H1 (cell line): ENCODE results near the gene HSPB1. TPM values are rescaled to one million over a fixed set of nuclear protein-coding genes. Genes with fewer than 3 reads are reported as not detected.

Experiments
- CTCF ChIA-PET: fragments of 300-600 bp; sonication (Branson Sonifier 250); formaldehyde crosslinking; loops from one replicate; lab custom pipeline; 2021; ENCODE audit not compliant: partially characterized antibody; lab: Charles Lee
- POLR2A ChIA-PET: fragments of 300-600 bp; sonication (Branson Sonifier 250); formaldehyde crosslinking; loops from one replicate; lab custom pipeline; 2021; ENCODE audit warnings: inconsistent platforms; ENCODE audit not compliant: partially characterized antibody; lab: Charles Lee
- DNase-seq, 2 experiments: peaks; one replicate each; pipeline versions ENCODE4 v3.0.0 to v3.0.0-alpha.2; 2010 to 2022; ENCODE audit warnings: low spot score in 2 of 2, low read depth in 1 of 2, mixed read lengths in 1 of 2
- FAIRE-seq: peaks from 2 replicates; lab custom pipeline; 2011; peaks lifted over from hg19 to GRCh38; lab: Jason Lieb, UNC
- H2AFZ ChIP-seq: 2 replicates; pipeline ENCODE4 v1.8.1; 2012; ENCODE audit warnings: low read length, inconsistent platforms
- H2AK5ac ChIP-seq: 2 replicates; pipeline ENCODE4 v1.6.1; 2013; ENCODE audit warnings: low read depth, low read length
- H2BK120ac ChIP-seq: replicated peaks from 2 replicates; pipeline ENCODE3; 2013; ENCODE audit warnings: low read depth, low read length, inconsistent platforms
- H2BK12ac ChIP-seq: 2 replicates; pipeline ENCODE4 v1.6.1; 2013; ENCODE audit warnings: low read depth, low read length
- H2BK15ac ChIP-seq: 2 replicates; pipeline ENCODE4 v1.6.1; 2013; ENCODE audit warnings: low read length
- H2BK20ac ChIP-seq: 2 replicates; pipeline ENCODE4 v1.6.1; 2013; ENCODE audit warnings: low read length
- H2BK5ac ChIP-seq: 2 replicates; pipeline ENCODE4 v1.6.1; 2013; ENCODE audit warnings: low read depth, low read length
- H3K14ac ChIP-seq: 2 replicates; pipeline ENCODE4 v1.6.1; 2013; ENCODE audit warnings: inconsistent platforms; ENCODE audit not compliant: insufficient read length
- H3K18ac ChIP-seq: 2 replicates; pipeline ENCODE4 v1.6.1; 2013; ENCODE audit warnings: low read length; ENCODE audit errors: extremely low read depth
- H3K23ac ChIP-seq: 2 replicates; pipeline ENCODE4 v1.6.1; 2013; ENCODE audit warnings: inconsistent platforms; ENCODE audit not compliant: insufficient read length
- H3K23me2 ChIP-seq: 2 replicates; pipeline ENCODE4 v1.6.1; 2013; ENCODE audit warnings: low read depth, low read length
- H3K27ac ChIP-seq: 2 replicates; pipeline ENCODE4 v1.6.1; 2011; ENCODE audit warnings: low read depth, low read length, inconsistent platforms
- H3K27me3 ChIP-seq, 4 experiments: replicated peaks in 1 of 4; 1 replicate in 1 of 4; 2 replicates in 3 of 4; pipeline versions ENCODE4 v1.6.1 to v1.8.1; 2011 to 2013; ENCODE audit warnings: low read length in 3 of 4, mild to moderate bottlenecking in 3 of 4, inconsistent platforms in 2 of 4, mixed read lengths in 2 of 4, moderate library complexity in 1 of 4; ENCODE audit not compliant: control insufficient read depth in 3 of 4, insufficient read depth in 3 of 4; ENCODE audit errors: extremely low read depth in 1 of 4
- H3K36me3 ChIP-seq, 4 experiments: 2 replicates each; pipeline versions ENCODE4 v1.6.1 to v1.8.1; 2011 to 2013; ENCODE audit warnings: mild to moderate bottlenecking in 4 of 4, low read length in 3 of 4, moderate library complexity in 2 of 4, control low read depth in 1 of 4, inconsistent platforms in 1 of 4; ENCODE audit not compliant: insufficient read depth in 4 of 4, control insufficient read depth in 2 of 4
- H3K4ac ChIP-seq: replicated peaks from 2 replicates; pipeline ENCODE3; 2013; ENCODE audit warnings: low read length, low read depth, mixed read lengths, inconsistent platforms; ENCODE audit not compliant: insufficient read length
- H3K4me1 ChIP-seq, 4 experiments: replicated peaks in 1 of 4; 1 replicate in 1 of 4; 2 replicates in 3 of 4; pipeline versions ENCODE4 v1.6.1 to v1.8.1; 2011 to 2013; ENCODE audit warnings: low read length in 3 of 4, inconsistent platforms in 2 of 4, mixed read lengths in 1 of 4; ENCODE audit not compliant: insufficient read depth in 4 of 4, control insufficient read depth in 3 of 4
- H3K4me2 ChIP-seq, 2 experiments: 2 replicates each; pipeline versions ENCODE4 v1.6.1 to v1.8.1; 2011 to 2013; ENCODE audit warnings: low read depth in 2 of 2, low read length in 2 of 2, control low read depth in 1 of 2, inconsistent platforms in 1 of 2, mild to moderate bottlenecking in 1 of 2; ENCODE audit not compliant: insufficient read depth in 1 of 2
- H3K4me3 ChIP-seq, 4 experiments: fragments of 200-600, 300-600 bp in 1 of 4; sonication (generic), shearing (Covaris generic), sonication (Bioruptor Twin) in 1 of 4; 2 replicates each; pipeline versions ENCODE4 v1.5.1 to v1.8.1; 2011 to 2016; ENCODE audit warnings: low read length in 4 of 4, low read depth in 3 of 4, control low read depth in 2 of 4, inconsistent platforms in 2 of 4, mild to moderate bottlenecking in 2 of 4, mixed read lengths in 1 of 4, moderate library complexity in 1 of 4; ENCODE audit not compliant: insufficient read depth in 2 of 4; ENCODE audit errors: extremely low read depth in 1 of 4
- H3K56ac ChIP-seq: replicated peaks from 2 replicates; pipeline ENCODE3; 2013; ENCODE audit warnings: low read depth, mild to moderate bottlenecking, mixed read lengths, low read length, inconsistent platforms; ENCODE audit not compliant: insufficient read length
- H3K79me1 ChIP-seq: 2 replicates; pipeline ENCODE4 v1.6.1; 2013; ENCODE audit warnings: low read depth, low read length, control low read depth
- H3K79me2 ChIP-seq, 2 experiments: 2 replicates each; pipeline versions ENCODE4 v1.6.1 to v1.8.1; 2012 to 2013; ENCODE audit warnings: low read length in 2 of 2, mild to moderate bottlenecking in 2 of 2, inconsistent platforms in 1 of 2; ENCODE audit not compliant: insufficient read depth in 2 of 2, control insufficient read depth in 1 of 2
- H3K9ac ChIP-seq, 4 experiments: replicated peaks in 1 of 4; 1 replicate in 1 of 4; 2 replicates in 3 of 4; pipeline versions ENCODE4 v1.6.1 to v1.8.1; 2011 to 2013; ENCODE audit warnings: low read depth in 3 of 4, low read length in 3 of 4, control low read depth in 2 of 4, mild to moderate bottlenecking in 2 of 4, moderate library complexity in 2 of 4, inconsistent platforms in 1 of 4; ENCODE audit errors: extremely low read depth in 1 of 4
- H3K9me3 ChIP-seq, 2 experiments: 2 replicates each; pipeline versions ENCODE4 v1.6.1 to v1.8.1; 2012 to 2013; ENCODE audit warnings: mild to moderate bottlenecking in 2 of 2, moderate library complexity in 2 of 2, control low read depth in 1 of 2, inconsistent platforms in 1 of 2, low read depth in 1 of 2, low read length in 1 of 2, mixed read lengths in 1 of 2; ENCODE audit not compliant: insufficient read depth in 2 of 2
- H4K20me1 ChIP-seq, 2 experiments: replicated peaks in 1 of 2; 2 replicates each; pipeline versions ENCODE3 to v1.8.1; 2011 to 2013; ENCODE audit warnings: inconsistent platforms in 2 of 2, low read length in 2 of 2, mild to moderate bottlenecking in 1 of 2; ENCODE audit not compliant: insufficient read depth in 2 of 2, control insufficient read depth in 1 of 2
- H4K5ac ChIP-seq: 2 replicates; pipeline ENCODE4 v1.6.1; 2013; ENCODE audit warnings: low read length, low read depth, mixed read lengths, inconsistent platforms; ENCODE audit not compliant: insufficient read length
- H4K8ac ChIP-seq: 2 replicates; pipeline ENCODE4 v1.8.0; 2013; ENCODE audit warnings: mild to moderate bottlenecking, moderate library complexity, low read length, inconsistent platforms; ENCODE audit not compliant: insufficient read depth; ENCODE audit errors: extremely low read depth
- H4K91ac ChIP-seq: replicated peaks from 2 replicates; pipeline ENCODE3; 2013; ENCODE audit warnings: low read length, mixed read lengths, inconsistent platforms; ENCODE audit not compliant: insufficient read length
- ASH2L ChIP-seq: fragments of 200-600, 300-600 bp; sonication (generic); IDR thresholded peaks from one replicate; pipeline ENCODE4 v1.7.1; 2017; ENCODE audit warnings: low read length
- NRF1 ChIP-seq: IDR thresholded peaks from 2 replicates; pipeline ENCODE4 v1.6.1; 2011; ENCODE audit warnings: mild to moderate bottlenecking, low read depth, low read length, improper control_type of control experiment
- SIN3A ChIP-seq, 2 experiments: IDR thresholded peaks in 1 of 2; conservative IDR thresholded peaks in 1 of 2; 2 replicates each; pipeline ENCODE4 v1.6.1; 2011 to 2012; ENCODE audit warnings: low read length in 2 of 2, improper control_type of control experiment in 1 of 2, low read depth in 1 of 2, mild to moderate bottlenecking in 1 of 2
- TAF7 ChIP-seq: optimal IDR thresholded peaks from 2 replicates; pipeline ENCODE3; 2011; ENCODE audit warnings: low read depth, mild to moderate bottlenecking, inconsistent platforms, low read length, moderate library complexity, borderline replicate concordance
- WGBS, 2 experiments: shearing (Covaris generic) in 1 of 2; methylation state at CpG; one replicate each; pipeline versions ENCODE4 v1.1.6 to v1.1.7; 2013 to 2015; ENCODE audit warnings: low lambda C conversion rate in 2 of 2, mixed read lengths in 2 of 2, inconsistent platforms in 1 of 2, low coverage in 1 of 2, missing lambda C conversion rate in 1 of 2; ENCODE audit not compliant: insufficient replicate concordance in 2 of 2, insufficient coverage in 1 of 2, insufficient read length in 1 of 2; ENCODE audit errors: extremely low coverage in 1 of 2, missing lambda C conversion rate in 1 of 2; 5-methylcytosine and 5-hydroxymethylcytosine counted together
- polyA plus RNA-seq, 7 experiments: library from polyadenylated mRNA; depleted of rRNA in 3 of 7; stranded (reverse) in 5 of 7; unstranded in 2 of 7; fragments of >200 nt in 5 of 7; fragments of 200-250 nt in 2 of 7; gene quantifications; 1 replicate in 5 of 7; 2 replicates in 1 of 7; 4 replicates in 1 of 7; pipeline versions ENCODE4 v1.2.1 to v1.2.3, GENCODE V29; 2011 to 2013; ENCODE audit warnings: missing spikeins in 2 of 7, mixed read lengths in 2 of 7
- total RNA-seq: library from RNA; stranded (reverse); fragmentation: NEBNext Ultra II Directional; extraction: Animal tissue kit (Norgen Biotek cat#: 25700); gene quantifications from 2 replicates; pipeline ENCODE4 v1.2.1, GENCODE V29; 2021

The HSPB1 gene
- total and polyA plus RNA-seq, 2 of the 8 experiments (the other 6 are each of a cell fraction or from before 2014, with no cell fraction given) = 165 to 254 TPM

GRCh38 chr7:76294344-76295024 lies 8.0 kb upstream of the HSPB1 start:
- DNase-seq (peak in 1 of 2 experiments; percentile 87), FAIRE-seq (no peak)
- no peak overlapping the region for H3K9ac ChIP-seq
- H4K8ac ChIP-seq = peak overlapping the region; percentile 62
- H2BK20ac ChIP-seq = peak overlapping the region; percentile 72; the same call in 1 of the 2 replicates
- H3K4me1 ChIP-seq = peaks cover 0 to 18% (median 10%) of the 10 kb centered on the region in 4 experiments; a peak in 6 of 7 replicates
- H2BK15ac ChIP-seq = peak overlapping the region; percentile 100; the same call in 1 of the 2 replicates
- no peaks in the 10 kb centered on the region for H3K79me1 ChIP-seq
- H3K79me2 ChIP-seq = no peaks in the 10 kb centered on the region
- no peaks in the 10 kb centered on the region for H3K9me3 ChIP-seq
- no peak overlapping the region for H2BK120ac ChIP-seq
- H4K20me1 ChIP-seq = no peaks in the 10 kb centered on the region
- peak overlapping the region in 1 of 2 experiments; percentile 6; a peak in 2 of 4 replicates for H3K4me2 ChIP-seq
- no peak overlapping the region for H3K27ac ChIP-seq
- H2AK5ac ChIP-seq = 0 out of 2 replicates have a peak overlapping the region, but pooled peaks have one; percentile 59
- H3K4me3 ChIP-seq = 0 out of 8 replicates have a peak overlapping the region, but pooled peaks of 1 of the 4 experiments have one; percentile 12
- peak overlapping the region; percentile 80 for H3K4ac ChIP-seq
- no peaks in the 10 kb centered on the region; the same call in 1 of the 2 replicates for H3K23me2 ChIP-seq
- peak overlapping the region; percentile 27; the same call in 1 of the 2 replicates for H2BK12ac ChIP-seq
- CTCF ChIA-PET = interaction anchor here (0.7 to 19.4 kb wide), 4 partner anchors 12 to 31 kb away, joined by 3 to 426 read pairs (median 6); partner anchors contain the start of gene HSPB1
- H3K18ac ChIP-seq = peak overlapping the region; percentile 5; the same call in 1 of the 2 replicates
- H3K23ac ChIP-seq = no peak overlapping the region
- peak overlapping the region; percentile 12 for H3K56ac ChIP-seq
- no peaks in the 10 kb centered on the region for H3K36me3 ChIP-seq
- WGBS, 2 experiments = 46% methylated on average over 18 of the region's 20 CpGs; no CpG with 5 or more reads in 1 of the 2 experiments
- peak overlapping the region; percentile 75 for H4K91ac ChIP-seq
- H2BK5ac ChIP-seq = peak overlapping the region; percentile 71; the same call in 1 of the 2 replicates
- H2AFZ ChIP-seq = no peak overlapping the region
- POLR2A ChIA-PET = interaction anchor here (0.7 to 1.7 kb wide), 7 partner anchors 9 to 26 kb away, joined by 3 to 4 read pairs (median 3); no protein-coding TSS in a partner anchor
- no peaks in the 10 kb centered on the region for H3K27me3 ChIP-seq
- no peak overlapping the region for H4K5ac ChIP-seq
- H3K14ac ChIP-seq = no peak overlapping the region
- TF ChIP-seq SIN3A (conservative IDR thresholded peaks at IDR 0.05 in 1 of 2, IDR thresholded peaks at IDR 0.05 in 1 of 2; ENCODE audit: low read depth in 1 of 2, low read length in 2 of 2) = 0 out of 4 replicates have a peak, but pooled peaks have one; percentile 21 to 61
- TF ChIP-seq TAF7 = no peak
- TF ChIP-seq ASH2L = peak; percentile 16
- TF ChIP-seq NRF1 = no peak
